HS-5 (cell line): Measurements from ENCODE around the gene AFMID.

Source experiments
- DNase-seq: peaks from one replicate; pipeline ENCODE4 v3.0.0-alpha.2; 2012; ENCODE audit warnings: low read depth

AFMID gene

DNA sequence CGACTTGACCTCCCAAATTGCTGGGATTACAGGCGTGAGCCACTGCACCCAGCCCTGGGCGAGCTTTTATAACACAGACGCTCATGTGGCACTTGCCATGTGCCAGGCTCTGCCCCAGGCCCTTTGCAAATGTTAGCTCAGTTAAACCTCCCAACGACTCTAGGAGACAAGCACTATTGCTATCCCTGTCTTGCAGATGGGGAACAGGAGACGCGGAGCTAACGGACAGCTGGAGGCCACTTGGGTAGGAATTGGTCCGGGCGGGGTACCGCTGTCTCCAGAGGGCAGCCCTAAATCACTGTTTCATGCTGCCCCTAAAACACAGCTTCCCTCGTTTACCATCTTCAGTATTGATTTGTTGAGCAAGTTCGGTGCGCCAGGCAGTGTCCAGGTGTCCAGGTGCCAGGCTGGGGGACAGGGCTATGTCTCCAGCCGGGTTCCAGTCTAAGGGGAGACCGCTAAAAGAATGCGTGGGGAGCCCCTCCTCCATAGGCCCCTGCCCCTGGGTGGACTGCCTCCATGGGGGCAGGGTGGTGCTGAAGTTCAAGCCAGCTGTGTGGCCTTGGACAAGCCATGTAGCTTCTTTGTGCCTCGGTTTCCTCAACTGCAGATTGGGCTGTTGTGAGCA, 68.0 kb downstream of the AFMID start:
- DNase-seq = no peak

DNA sequence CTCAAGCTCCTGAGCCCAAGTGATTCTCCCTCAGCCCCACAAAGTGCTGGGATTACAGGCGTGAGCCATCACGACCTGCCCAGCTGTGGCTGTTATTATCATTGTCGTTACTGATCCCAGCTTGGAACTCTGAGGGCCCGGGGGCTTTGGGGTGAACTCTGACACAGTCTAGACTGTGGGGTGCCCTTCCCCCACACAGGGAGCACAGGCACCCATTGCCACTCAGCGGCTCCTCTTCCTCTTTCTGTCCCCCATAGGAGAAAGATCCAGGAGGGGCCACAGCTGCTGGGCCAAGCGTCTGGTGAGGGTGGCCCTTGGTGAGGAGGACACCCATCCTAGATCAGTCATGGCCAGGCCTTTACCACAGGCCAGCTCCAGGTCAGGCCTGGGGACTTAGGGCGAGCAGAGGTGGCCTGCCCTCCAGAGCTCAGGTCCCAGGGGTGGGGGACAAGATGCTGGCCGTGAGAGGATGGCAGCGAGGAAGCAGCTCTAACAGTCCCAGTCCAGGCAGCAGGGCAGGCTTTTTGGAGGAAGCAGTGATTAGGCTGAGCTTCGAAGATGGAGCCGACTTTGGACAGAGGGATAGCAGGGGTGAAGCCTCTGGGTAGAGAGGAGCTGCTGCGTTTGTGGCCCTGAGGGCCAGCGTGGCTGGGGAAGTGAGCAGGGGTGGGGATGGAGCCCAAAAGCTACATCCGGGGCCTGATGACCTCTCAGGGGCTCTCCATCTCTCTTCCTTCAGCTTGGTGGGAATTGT, 69.0 kb downstream of the AFMID start:
- DNase-seq = no peak

DNA sequence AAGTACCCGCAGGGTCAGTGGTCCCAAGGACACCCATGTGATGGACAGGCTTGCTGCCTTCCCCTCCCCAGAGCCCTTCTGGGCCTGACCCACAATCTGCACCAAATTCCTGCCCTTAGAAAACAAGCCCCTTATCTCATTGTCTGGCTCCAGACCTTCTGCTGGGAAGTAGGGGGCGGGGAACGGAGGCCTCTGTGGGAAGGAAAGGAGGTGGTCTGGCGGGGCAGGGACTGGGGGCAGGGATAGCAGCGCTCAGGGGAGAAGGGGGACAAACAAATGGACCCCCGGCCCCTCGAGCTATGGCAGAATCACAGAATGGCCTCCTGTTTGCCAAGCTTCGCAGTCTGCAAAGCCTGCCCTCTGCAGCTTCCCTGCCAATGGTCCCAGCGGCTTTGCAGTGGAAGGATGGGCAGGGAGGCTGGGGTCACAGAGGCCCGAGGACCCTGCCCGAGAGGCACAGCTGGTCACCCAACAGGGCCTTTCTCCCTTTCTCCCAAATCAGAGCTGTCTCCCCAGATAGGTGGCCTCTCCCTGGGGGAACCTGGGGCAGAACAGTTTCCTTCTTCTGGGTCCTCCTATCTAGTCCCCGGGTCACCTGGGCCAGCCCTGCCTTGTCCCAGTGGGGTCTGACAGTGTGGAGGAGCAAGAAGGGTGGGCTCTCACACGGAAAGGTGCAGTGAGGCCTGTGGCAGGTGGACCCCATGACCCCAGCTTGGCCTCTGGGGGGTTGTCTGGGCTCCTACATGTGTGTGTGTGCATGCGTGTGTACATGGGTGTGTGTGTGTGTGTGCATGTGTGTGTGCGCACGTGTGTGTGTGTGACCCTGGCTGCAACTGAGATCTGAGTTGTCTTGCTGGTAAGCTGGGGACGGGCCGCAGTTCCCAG, 69.8 kb downstream of the AFMID start:
- DNase-seq = no peak
